Stimulated activated CD4-positive, alpha-beta T cell treated with anti-CD3 and anti-CD28 coated beads, Interleukin-1b, Interleukin-23, amount 100 ng/mL, for 24 hours (primary cell): ENCODE measurements around the gene PLEK.
A peak's percentile ranks its signal among the peaks of the same experiment; 100 is the strongest.
"Not testable (repeated sequence)": the region's sequence is repeated elsewhere in the genome, so short reads cannot be mapped to it uniquely, and the experiment has no call there.

Experiments
- DNase-seq, 4 experiments: peaks; one replicate each; pipeline ENCODE4 v3.0.0-alpha.2; 2020; ENCODE audit warnings: low read depth in 4 of 4, low spot score in 1 of 4

The PLEK gene

DNA sequence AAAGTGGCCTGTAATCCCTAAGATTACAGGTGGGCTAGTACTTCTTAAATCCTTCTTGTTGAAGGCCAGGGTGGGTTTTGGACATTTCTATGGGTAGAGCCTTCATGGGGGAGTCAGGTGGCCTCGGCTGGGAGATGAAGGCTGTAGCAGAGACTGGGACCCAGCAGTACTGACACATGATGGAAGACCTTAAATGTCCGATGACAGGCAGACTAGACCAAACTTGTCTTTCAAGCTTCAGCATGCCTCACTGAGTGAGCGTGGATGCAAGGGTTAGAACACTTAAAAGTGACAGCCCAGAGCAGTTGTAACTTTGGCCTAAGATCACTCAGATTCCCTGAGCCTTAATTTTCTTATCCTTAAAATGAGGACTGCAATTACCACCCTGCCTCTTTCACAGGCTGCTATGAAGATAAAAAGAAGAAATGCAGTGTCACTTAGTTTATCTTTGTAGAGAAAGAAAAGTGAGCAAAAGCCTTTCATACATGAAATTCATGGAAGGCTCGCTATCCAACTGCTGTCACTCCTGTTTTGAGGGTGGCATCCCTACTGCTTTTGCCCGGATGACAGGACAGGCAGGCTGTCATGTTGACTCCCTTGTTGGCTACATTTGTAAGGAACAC, 19.5 kb downstream of the PLEK start:
- no peak for DNase-seq

DNA sequence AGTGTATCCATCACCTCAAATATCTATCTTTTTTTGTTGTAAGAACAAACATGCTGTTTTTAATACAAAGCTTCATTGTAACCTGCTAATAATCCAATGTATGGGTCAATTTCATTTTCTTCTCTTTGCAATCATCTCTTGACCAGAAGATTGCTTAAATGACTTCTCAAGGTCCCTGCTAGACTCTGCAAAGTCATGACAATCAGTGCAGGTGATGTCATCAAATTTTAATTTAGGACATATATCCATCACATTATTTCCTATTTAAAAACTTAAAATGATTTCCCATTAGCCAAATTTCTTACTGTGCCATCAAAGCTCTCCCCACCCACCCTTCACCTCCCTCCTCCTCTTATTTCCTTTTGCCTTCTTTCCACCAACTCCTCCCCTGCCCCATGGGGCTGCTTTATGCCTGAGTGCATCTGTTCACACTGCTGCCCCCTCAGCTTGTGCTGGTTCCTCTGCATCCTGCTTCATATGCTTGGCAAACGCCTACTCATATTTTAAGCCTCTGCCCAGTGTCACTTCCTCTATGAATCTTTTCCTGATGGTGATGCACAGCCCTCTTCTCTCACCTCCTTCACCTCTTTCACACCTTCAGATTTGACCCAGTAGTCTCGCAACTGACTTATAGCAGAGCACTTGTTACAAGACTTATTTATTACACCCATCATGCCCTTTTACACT, 20.3 kb downstream of the PLEK start:
- DNase-seq, result peak in 1 of 4 experiments; percentile 4

DNA sequence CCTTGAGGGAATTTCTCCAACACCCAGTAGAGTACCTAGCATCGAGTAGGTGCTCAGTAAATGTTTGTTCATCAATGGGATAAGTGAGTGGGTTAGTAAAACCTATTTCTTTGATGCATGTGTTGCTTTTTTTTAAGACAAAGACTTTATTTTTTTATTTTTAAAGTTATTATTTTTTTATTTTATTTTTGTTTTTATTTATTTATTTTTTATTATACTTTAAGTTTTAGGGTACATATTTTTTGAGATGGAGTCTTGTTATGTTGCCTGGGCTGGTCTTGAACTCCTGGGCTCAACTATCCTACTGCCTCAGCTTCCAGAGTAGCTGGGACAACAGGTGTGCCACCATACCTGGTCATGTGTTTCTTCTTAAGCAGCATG, 20.8 kb downstream of the PLEK start:
- DNase-seq, result no peak

DNA sequence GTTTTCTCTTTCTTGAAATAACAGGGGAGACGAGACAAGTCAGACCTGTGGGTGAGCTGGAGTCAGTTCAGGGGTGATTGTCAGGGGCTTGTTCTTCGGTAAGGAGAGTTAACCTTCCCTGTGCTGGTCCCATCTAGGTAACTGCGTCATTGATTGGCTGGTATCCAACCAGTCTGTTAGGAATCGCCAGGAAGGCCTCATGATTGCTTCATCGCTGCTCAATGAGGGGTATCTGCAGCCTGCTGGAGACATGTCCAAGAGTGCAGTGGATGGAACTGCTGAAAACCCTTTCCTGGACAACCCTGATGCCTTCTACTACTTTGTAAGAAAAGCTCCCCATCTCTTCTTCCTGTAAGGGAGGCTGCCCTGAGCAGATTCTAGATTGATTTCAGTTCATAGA, 21.3 kb downstream of the PLEK start:
- DNase-seq, result no peak

DNA sequence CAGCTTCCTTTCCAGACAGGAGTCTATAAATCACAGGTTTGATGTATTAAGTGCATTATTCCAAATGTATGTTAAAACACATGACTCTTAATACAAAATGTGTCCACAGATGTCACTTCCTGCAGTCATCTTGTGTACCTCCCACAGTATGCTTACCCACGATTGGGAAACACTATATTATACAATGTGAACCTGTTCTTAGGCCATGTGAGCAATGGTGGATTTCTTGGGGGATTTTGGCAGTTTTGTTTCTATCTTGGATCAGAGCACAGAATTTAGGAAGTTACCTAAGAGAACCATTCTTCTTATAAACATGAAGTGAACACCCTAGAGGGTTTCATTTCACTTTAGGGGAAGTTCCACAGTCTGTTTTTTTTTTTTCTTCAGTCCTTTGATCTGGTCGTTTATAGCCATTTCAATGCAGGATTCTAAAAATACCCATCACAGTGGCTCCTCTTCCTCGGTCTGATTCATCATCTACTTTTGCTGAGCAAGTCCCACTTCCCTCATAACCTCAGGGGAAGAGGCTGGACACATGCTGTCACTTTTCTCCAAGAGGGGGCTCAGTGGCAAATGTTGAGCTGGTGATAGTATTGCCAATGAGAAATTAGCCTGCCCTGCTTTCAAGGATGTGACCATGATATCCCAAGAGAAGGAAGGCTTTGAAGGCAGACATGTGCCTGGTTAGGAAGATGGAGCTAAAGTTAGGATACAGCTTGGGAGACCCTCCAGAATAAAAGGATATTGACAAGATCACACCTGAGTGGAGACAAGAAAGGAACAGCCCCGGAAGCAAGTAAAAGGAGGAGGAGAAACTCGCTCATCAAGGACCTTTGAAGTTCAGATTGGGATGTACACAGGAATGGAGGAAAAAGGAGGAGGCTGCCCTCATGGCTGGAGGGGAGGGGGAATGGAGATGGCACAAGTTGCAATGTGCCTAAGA, 22.6 kb downstream of the PLEK start:
- DNase-seq, result no peak

DNA sequence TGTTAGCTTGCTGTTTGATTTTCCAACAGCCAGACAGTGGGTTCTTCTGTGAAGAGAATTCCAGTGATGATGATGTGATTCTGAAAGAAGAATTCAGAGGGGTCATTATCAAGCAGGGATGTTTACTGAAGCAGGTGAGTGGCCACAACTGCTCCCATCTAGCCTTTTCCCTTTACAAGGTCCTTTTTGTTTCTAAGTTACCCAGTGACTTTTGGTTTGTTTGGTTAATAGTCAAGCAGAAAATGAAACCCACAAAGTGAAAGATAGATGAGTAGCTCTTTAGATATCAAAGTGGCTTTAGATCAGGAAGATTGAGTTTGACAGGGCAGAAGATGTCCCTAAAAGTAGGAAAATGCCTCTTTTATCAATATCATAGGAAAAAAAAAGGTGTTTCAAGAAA, 23.3 kb downstream of the PLEK start:
- no peak for DNase-seq

DNA sequence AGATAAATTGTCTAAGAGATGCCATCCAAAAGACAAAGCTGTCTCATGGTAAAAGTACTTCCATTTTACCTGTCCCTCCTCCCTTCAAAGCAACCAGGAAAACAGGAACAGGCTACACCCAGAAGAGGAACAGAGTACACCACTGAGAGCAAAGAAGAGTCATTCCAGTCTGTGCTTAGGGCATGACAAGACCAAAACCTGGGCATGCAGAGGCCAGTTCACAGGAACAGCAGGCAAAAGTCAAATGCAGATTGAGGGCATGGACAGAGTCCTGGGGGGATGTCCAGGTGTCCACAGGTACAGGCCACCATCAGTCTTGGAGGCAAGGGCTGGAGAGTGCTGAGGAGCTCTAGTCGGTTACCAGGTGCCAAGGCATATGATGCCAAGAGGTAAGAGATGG, 23.7 kb downstream of the PLEK start:
- no peak for DNase-seq

DNA sequence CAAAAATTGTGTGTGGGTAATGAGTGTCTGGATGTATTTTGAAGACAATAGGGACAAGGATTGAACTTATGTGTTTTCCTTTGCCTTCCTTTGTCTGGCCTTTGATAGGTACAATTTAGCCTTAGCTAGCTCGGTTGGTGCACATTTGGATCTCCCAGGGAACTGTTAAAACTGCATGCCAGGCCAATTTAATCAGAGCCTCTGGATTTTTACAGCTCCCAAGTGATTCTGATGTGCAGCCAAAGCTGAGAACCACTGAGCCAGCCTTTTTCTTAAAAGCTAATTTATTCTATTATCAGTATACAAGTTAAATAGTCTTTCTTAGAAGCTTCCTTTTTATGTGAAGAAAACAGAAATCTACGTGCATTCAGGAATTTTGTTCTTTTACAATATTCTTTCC, 25.0 kb downstream of the PLEK start:
- DNase-seq, result no peak

DNA sequence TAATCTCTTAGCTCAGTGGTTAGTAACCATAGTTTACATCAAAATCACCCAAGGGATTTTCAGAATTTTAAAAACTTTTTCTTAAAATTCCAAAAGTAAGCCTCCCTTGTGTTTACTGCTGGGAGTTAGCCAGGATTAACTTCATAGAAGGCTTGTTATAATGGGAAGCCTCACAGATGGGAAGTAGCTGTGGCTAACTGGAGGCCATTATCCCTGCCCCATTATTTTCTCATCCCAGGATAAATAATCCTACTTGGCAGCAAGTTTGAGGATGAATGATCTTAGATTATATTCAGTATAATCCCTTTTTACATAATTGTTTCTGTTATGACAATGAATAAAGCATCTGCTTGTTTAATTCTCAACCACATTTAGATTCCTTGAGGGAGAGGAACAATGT, 25.5 kb downstream of the PLEK start:
- DNase-seq, result no peak

DNA sequence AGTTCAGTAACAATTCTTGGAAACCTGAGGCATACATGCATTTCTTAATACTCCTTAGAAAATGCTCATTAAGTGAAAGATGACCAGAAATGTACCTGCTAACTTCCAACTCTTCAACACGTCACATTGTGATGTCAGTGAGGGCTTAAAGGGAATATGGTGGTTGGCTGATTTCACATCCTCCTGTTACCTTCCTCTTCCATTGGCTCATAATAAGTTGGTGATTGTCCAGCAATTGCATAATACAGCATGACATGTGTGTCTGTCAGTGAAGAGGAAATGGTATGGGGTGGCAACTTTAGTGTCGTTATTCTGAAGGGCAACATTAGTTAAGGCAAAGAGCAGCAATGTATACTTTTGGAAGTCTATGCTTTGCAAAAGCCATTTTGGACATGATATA, 26.0 kb downstream of the PLEK start:
- DNase-seq, result no peak

DNA sequence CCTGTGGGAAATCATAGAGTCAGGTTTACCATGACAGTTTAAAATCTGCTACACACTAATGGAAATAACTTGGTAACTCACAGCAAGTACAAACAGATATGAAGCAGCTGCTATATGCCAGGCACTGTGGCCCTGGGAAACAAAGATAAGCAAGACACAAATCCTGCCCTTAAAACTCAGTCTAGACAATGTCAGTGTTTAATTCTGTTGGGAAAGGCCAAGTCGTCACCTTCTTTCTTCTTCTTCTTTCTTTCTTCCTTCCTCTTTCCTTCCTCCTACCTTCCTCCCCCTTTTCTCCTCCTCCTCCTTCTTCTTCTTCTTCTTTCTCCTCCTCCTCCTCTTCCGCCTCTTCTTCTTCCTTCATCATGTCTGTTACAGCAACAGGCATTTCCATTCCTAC, 26.8 kb downstream of the PLEK start:
- DNase-seq, result no peak

DNA sequence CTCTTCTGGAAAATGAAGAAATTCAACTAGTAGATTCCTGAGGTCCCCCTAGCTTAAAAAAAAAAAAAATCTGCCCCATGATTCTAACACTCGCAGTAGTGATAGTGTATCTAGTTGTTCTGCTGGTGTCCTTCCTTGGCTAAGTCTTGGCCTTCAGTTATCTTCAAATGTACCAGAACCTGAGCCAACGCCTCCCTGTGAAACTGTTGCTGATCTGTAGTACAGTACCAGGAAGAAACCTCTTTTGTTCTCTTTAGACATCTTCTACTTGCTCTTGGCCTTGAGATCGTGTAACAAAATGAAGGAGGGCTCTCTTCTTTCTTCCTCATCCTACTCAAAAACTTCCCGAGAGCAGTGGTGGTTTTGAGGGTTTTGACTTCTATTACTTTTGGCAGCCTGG, 31.0 kb downstream of the PLEK start:
- DNase-seq, result no peak

DNA sequence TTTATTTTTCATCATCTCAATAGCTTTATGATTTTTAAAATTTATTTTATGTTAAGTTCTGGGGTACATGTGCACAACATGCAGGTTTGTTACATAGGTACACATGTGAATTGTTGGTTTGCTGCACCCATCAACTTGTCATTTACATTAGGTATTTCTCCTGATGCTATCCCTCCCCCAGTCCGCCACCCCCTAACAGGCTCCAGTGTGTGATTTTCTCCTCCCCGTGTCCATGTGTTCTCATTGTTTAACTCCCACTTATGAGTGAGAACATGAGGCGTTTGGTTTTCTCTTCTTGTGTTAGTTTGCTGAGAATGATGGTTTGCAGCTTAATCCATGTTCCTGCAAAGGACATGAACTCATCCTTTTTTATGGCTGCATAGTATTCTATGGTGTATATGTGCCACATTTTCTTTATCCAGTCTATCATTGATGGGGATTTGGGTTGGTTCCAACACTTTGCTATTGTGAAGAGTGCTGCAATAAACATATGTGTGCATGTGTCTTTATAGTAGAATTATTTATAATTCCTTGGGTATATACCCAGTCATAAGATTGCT, 32.7 kb downstream of the PLEK start:
- not testable (repeated sequence) for DNase-seq

DNA sequence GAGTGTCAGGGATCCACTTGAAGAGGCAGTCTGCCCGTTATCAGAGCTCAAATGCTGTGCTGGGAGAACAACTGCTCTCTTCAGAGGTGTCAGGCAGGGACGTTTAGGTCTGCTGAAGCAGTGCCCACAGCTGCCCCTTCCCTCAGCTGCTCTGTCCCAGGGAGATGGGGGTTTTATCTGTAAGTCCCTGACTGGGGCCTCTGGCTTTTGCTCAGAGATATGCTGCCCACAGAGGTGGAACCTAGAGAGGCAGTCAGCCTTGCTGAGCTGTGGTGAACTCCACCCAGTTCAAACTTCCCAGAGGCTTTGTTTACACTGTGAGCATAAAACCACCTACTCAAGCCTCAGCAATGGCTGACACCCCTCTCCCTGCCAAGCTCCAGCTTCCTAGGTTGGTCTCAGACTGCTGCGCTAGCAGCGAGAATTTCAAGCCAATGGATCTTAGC, 38.1 kb downstream of the PLEK start:
- no peak for DNase-seq

DNA sequence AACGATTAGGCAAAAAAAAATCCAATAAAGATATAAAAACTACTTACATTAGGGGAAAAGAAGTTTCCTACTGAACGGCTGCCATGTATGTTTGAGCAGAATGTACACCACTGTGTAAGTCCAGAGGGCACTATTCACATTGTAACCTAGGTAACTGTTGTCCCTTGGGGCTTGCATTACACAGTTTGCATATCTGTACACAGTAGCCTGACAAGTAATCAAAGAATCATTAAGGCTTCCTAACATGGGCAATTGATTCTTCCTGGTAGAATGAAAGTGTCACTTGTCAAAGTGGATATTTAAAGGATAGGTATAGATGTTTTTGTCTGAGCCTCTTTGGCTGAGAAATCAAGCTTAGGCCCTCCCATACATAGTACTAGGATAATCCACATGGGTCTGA, 39.1 kb downstream of the PLEK start:
- no peak for DNase-seq

DNA sequence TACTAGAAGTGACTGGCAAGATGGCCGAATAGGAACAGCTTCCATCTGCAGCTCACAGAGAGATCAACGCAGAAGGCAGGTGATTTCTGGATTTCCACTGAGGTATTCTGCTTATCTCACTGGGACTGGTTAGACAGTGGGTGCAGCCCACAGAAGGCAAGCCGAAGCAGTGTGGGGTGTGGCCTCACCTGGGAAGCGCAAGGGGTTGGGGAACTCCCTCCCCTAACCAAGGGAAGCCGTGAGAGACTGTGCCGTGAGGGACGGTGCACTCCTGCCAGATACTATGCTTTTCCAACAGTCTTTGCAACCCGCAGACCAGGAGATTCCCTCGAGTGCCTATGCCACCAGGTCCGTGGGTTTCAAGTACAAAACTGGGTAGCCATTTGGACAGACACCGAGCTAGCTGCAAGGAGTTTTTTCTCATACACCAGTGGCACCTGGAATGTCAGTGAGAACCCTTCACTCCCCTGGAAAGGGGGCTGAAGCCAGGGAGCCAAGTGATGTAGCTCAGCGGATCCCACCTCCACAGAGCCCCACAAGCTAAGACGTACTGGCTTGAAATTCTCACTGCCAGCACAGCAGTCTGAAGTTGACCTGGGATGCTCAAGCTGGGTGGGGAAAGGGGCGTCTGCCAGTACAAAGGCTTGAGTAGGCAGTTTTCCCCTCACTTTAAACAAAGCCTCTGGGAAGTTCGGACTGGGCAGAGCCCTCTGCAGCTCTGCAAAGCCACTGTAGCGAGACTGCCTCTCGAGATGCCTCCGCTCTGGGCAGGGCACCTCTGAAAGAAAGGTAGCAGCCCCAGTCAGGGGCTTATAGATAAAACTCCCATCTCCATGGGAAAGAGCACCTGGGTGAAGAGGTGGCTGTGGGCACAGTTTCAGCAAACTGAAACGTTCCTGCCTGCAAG, 40.1 kb downstream of the PLEK start:
- DNase-seq, result no peak

DNA sequence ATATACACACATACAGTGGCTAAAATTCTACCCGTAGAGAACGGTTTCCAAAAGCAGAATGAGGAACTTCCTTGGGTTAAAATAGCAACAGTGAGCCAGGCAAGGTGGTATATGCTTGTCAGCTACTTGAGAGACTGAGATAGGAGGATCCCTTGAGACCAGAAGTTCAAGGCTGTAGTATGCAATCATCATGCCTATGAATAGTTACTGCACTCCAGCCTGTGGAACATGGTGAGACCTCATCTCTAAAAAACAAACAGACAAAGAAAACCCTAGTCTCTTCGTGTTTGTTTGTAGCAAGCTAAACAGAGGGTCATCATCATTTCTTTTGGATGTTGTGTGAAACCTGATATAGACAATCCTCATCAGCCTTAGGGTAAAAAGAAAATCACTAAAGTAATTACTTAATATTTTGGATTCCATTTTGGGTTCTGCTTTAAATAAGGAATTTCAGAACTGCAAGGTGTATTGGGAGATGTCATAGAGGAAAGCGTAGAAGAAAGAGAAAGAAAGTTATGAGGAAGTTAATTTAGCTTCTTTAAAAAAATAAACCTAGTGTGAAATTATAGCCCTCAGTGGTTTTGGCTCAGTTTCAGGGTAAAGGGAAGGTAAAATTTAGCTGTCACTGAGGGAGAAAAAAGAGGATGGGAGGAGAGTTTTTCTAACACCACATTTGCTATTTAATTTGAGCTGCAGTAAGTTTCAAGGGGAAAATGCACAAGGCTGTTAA, 46.5 kb downstream of the PLEK start:
- DNase-seq, result no peak

DNA sequence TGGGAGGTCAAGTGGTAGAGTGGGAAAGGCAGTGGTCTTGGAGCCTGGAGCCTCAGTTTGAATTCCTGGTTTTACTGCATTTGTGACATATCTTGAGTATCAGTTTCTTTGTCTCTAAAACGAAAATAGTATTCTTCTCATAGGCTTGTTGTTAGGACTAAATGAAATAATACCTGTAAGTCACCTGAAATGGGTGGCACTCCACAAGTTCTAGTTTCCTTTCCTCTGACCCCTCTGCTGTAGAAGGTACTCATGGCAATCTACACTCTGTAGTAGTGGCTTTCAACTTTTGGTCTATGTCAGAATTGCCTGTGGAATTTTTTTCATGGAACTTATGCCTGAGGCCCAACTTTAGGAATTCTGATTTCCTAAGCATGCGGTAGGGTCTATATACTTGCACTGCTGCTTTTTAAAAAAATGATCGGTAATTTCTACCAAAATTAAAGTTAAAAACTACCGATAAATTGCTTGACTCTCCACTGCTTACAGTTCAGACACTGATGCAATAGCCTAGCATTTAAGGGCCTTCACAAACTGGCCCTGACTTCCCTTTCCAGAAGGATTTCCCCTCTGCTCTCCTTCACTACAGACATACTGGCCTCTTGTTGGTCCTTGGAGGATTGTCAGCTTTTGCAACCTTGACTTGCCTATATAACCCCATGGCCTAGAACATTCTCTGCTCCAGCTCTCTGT, 47.2 kb downstream of the PLEK start:
- DNase-seq, result no peak

DNA sequence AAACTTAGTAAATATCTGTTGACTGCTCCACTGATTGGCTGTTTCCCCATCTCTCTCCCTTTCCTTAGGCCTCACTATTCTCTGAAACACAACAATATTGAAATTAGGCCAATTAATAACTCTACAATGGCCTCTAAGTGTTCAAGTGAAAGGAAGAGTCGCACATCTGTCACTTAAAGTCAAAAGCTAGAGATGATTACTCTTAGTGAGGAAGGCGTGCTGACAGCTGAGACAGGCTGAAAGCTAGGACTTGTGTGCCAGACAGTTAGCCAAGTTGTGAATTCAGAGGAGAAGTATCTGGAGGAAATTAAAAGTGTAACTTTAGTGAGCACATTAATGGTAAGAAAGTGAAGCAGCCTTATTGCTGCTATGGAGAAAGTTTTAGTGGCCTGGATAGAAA, 48.4 kb downstream of the PLEK start:
- DNase-seq, result no peak
